Stimulated activated CD8-positive, alpha-beta memory T cell treated with anti-CD3 and anti-CD28 coated beads, Interleukin-7, amount 100 ng/mL, for 1 hour (primary cell): Measurements from ENCODE around the gene CIB4.

Experiments used
- DNase-seq, 2 donors: peaks; one replicate each; pipeline ENCODE4 v3.0.0-alpha.2; 2020; ENCODE audit warnings: low read depth in 2 of 2

Gene CIB4

GRCh38 chr2:26550276-26551015 is 90.7 kb downstream of the CIB4 start:
- DNase-seq: no peak

- no peak for DNase-seq
Measured at GRCh38 chr2:26542676-26543505, 98.3 kb downstream of the CIB4 start.

GRCh38 chr2:26542194-26542455 is 99.0 kb downstream of the CIB4 start:
- DNase-seq: no peak

- no peak for DNase-seq
Measured at GRCh38 chr2:26541401-26542193, 99.6 kb downstream of the CIB4 start.

GRCh38 chr2:26540961-26541360 is 100.2 kb downstream of the CIB4 start:
- no peak for DNase-seq

- DNase-seq: no peak
Measured at GRCh38 chr2:26540306-26540705, 100.9 kb downstream of the CIB4 start.

GRCh38 chr2:26537826-26538475 is 103.2 kb downstream of the CIB4 start:
- no peak for DNase-seq

GRCh38 chr2:26537069-26537825 is 103.9 kb downstream of the CIB4 start:
- no peak for DNase-seq

GRCh38 chr2:26536371-26537068 is 104.6 kb downstream of the CIB4 start:
- no peak for DNase-seq

- DNase-seq: no peak
Measured at GRCh38 chr2:26535663-26536275, 105.4 kb downstream of the CIB4 start.

- DNase-seq: no peak
Measured at GRCh38 chr2:26534865-26535662, 106.1 kb downstream of the CIB4 start.

GRCh38 chr2:26534098-26534864 is 106.9 kb downstream of the CIB4 start:
- DNase-seq: no peak

- no peak for DNase-seq
Measured at GRCh38 chr2:26533661-26534060, 107.5 kb downstream of the CIB4 start.

- DNase-seq: no peak
Measured at GRCh38 chr2:26532301-26533250, 108.6 kb downstream of the CIB4 start.
